Activated gamma-delta T cell treated with Interleukin-2 at 50 U/mL for 16 hours (primary cell): ENCODE measurements around the gene SYS1.
A peak's percentile ranks its signal among the peaks of the same experiment; 100 is the strongest.

Experiments used
- DNase-seq: peaks from one replicate; pipeline ENCODE4 v3.0.0-alpha.2; 2020

Gene SYS1

DNA sequence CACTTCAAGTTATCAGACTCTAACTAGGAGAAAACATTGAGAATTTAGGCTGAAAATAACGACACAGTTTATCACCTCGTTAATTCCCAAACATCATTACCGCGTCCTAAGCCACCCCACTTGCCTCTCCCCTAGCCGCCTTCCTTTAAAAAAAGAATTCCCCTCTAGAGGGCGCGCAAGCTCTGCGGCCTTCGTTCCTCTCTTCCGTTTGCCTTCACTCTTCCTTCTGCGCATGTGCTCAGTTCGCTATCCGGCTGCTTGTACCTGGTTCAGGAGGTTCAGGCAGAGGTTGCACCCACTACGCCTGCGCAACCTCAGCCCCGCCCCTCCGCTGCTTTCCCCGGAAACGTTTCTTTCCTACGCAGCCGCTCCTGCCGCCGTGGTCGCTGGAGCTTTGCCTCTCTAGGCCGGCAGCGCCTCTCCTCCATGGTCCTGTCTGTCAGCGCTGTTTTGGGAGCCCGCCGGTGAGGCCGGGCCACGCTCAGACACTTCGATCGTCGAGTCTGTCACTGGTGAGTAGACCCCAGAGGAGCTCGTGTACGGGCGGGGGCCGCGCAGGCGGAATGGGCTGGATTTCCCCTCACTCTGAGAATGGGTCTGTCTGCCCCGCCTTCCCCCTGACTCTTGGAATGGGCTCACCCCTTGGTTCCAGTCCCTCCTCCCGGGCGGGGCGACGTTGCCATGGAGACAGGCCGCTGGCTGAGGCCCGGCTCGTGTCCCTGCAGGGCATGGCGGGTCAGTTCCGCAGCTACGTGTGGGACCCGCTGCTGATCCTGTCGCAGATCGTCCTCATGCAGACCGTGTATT lies at the start of gene SYS1:
SYS1 (plus strand) TSS at position 353 of the 807 bp plus-strand sequence; CDS start at position 729, 376 bp downstream.
- DNase-seq, result peak; percentile 99

DNA sequence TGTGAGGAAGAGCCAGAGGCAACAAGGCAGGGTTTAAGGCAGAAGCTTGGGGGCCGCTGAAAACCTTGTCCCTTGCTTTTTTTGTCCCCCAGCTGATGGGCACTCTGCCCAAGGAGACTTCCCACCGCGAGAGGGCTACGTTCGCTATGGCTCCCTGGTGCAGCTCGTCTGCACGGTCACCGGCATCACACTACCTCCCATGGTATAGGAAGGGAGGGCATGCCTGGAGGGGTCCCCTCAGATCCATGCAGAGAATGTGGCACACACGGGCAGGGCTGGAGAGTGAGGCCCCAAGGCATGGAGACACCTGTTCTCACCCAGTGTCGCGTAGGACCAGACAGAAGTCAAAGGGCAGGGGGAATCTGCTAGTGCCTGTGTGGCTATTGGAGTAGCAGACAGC lies 49.0 kb upstream of the SYS1 start:
- DNase-seq, result no peak

DNA sequence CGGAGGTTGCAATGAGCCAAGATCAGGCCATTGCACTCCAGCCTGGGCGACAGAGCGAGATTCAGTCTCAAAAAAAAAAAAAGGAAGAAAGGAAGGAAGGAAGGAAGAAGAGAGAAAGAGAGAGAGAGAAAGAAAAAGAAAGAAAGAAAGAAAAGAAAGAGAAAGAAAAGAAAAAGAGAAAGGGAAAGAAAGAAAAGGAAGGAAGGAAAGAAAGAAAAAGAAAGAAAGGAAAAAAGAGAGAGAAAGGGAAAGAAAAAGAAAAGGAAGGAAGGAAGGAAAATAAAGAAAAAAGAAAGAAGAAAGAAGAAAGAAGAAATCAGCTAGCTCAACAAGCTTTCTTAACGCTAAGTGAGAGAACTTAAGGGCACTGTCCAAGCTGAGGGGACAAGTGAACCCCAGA lies 47.3 kb upstream of the SYS1 start:
- DNase-seq, result no peak

DNA sequence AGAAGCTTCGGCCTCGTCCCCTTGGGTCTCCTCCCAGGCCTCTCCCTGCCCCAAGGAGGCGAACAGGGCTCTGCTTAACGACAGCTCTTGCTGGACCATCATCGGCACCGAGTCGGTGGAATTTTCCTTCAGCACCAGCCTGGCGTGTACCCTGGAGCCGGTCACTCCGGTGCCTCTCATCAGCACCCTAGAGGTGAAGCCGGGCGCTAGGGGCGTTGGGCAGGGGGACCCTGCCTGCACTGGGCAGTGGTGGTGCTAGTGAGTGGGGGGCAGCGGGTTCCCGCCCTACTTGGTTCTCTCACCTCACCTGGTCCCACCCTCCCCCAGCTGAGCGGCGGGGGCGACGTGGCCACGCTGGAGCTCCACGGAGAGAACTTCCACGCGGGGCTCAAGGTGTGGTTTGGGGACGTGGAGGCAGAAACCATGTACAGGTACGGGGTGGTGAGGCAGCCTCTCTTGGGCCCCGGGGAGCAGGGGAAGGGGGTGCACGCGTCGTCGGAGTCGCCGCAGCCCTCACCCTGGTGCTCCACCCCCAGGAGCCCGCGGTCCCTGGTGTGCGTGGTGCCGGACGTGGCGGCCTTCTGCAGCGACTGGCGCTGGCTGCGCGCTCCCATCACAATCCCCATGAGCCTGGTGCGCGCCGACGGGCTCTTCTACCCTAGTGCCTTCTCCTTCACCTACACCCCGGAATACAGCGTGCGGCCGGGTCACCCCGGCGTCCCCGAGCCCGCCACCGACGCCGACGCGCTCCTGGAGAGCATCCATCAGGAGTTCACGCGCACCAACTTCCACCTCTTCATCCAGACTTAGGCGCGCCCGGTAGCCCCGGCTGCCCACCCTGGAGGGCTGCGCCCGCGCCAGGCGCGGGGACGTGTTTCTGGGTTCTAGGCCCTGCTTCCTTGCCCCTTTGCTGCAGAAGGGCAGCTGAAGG lies 46.5 kb upstream of the SYS1 start:
- no peak for DNase-seq

DNA sequence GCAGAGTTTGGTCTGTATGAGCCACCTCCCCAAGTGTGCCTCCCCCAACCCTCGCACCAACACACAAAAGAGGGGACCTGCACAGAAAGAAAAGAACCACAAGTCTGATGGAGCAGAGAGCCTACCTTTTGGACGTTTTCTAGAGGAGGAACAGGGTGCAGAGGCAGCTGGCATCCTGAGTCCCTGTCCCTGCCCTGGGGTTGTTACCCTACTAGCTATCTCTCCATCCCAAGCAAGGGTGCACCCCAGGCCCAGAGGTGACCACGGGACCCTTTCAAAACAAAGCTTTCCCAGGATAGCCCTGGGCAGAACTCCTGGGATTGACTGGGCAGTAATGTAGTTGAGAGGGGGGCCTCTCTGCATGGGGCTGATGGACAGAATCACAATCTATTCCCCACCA lies 45.1 kb upstream of the SYS1 start:
- DNase-seq, result no peak

DNA sequence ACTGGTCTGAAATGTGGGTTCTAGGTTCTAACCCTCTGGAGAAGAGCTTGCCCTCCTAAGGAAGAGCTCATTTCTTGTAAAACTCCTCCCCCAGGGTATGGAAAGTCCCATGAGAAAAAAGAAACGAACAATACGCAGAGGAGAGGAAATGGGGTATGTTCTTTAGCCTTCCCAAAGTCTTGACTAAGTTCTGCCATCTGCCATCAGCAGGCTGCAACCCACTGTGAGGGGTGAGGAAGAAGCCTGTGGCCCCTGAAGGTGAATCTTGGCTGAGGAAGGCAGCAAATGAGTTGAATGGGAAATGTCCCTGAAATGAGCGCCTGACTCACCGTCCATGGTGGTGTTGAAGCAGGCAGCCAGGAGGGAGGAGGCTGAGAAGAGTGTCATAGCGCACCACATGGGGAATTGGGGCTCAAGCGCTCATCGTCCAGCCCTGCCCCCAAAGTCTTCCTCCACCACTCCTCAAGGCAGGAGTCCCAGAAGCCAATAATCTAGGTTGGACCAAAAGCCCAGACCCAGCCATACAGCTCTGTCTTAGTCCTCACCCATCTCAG lies 44.5 kb upstream of the SYS1 start:
- no peak for DNase-seq

DNA sequence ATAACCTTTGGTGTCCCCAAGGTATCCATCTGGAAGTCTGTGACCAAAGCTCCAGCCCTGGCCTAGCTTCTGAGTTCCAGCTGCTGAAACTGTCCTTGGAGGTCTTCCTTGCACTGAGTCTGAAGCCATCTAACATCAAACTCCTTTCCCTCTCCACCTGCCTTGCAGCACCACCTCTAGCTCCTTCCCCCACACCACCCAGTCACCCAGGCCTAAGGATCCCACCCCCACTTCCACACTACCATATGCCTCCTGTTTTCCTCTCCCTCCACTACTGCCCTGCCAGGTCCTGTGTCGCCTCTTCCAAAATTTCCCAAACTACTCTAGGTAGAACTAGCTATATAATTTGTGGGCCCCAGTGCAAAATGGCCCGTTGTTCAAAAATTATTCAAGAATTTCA lies 44.0 kb upstream of the SYS1 start:
- no peak for DNase-seq

DNA sequence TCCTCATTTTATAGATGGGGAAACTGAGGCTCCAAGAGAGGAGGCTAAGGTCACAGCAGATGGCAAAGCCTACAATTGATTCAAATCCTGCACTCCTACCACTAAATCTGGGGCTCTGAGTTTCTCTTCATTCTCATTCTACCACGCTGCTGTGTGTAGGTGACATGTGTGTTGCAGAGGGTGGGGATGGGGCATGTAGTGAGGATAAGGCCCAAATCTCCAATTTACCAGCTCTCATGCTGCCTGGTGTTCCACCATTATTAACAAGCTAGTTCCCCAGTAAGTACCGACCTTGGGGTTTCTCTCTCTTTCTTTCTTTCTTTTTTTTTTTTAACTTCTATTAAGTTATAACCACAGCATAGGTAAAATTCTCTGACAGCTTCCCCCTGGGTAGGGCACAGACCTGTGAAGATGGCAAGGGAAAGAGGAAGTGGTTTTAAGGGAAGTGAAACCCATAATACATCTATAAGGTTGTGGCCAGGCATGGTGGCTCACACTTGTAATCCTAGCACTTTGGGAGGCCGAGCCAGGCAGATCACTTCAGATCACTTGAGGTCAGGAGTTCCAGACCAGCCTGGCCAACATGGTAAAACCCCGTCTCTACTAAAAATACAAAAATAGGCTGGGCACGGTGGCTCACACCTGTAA lies 41.9 kb upstream of the SYS1 start:
- DNase-seq, result no peak

DNA sequence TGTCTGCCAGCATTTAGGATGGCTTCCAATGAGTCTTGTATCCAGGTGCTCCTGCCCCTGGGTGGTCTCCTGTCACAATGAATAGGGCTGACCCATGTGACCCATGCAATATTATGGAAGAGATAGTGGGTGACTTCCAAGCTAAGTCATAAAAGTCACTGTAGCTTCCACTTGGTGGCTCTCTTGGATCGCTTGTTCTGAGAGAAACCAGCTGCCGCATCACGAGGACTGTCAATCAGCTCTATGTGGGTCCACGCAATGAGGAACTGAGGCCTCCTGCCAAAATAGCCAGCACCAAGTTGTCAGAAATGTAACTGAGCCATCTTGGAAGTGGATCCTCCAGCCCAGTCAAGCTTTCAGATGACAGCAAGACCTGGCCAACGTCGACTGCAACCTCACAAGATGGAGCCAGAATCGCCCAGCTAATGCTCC lies 40.0 kb upstream of the SYS1 start:
- no peak for DNase-seq

DNA sequence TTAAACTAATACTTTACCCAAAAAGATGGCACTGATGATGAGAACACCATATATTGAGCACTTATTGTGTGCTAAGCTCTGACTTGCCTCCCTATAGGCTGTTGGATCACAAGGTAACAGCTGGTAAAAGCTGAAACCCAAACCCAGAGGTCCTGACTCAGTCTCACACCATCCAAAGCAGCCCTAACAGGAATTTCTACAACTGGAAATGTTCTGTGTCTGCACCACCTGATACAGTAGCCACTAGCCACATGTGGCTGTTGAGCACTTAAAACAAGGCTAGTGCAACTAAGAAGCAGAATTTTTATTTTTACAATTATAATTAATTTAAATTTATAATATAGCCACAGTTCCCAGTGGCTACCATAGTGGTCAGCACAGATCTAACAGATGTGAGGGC lies 39.2 kb upstream of the SYS1 start:
- no peak for DNase-seq

DNA sequence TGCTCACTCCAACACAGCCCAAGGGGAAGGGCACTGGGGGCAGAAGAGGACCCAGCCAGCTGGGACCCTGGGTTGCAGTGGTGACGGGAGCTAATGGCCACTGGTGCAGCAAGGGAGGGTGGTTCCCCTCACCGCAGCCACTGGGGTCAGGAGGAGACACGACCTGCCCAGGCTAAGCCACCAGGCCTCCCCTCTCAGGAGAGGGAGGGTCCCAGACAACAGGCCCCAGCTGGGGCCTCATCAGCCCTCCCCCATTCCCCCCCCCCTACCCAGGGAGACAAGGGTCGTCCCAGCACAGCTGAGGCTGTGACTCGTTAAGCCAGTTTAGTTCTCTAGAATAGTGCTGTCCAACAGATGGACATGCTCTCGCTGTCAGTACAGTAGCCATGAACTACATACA lies 37.6 kb upstream of the SYS1 start:
- no peak for DNase-seq

DNA sequence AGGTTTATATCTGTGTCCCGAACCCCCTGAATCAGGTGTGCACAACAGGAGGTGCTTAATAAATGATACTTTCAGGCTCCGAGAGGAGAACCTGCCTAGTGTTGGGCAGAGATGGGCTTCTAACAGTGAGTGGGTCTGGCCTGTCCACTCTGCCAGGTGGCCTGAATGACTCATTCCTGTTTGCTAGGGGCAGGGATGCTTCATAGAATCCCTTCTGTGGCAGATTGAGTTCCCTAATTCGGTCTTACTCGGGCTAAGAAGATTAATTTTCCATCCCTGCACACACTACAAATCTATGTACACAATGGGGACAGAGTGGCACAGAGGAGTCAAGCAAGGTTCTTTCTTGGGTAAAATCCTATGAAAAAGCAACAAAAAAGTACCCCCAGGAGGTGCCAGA lies 34.5 kb upstream of the SYS1 start:
- DNase-seq, result no peak

DNA sequence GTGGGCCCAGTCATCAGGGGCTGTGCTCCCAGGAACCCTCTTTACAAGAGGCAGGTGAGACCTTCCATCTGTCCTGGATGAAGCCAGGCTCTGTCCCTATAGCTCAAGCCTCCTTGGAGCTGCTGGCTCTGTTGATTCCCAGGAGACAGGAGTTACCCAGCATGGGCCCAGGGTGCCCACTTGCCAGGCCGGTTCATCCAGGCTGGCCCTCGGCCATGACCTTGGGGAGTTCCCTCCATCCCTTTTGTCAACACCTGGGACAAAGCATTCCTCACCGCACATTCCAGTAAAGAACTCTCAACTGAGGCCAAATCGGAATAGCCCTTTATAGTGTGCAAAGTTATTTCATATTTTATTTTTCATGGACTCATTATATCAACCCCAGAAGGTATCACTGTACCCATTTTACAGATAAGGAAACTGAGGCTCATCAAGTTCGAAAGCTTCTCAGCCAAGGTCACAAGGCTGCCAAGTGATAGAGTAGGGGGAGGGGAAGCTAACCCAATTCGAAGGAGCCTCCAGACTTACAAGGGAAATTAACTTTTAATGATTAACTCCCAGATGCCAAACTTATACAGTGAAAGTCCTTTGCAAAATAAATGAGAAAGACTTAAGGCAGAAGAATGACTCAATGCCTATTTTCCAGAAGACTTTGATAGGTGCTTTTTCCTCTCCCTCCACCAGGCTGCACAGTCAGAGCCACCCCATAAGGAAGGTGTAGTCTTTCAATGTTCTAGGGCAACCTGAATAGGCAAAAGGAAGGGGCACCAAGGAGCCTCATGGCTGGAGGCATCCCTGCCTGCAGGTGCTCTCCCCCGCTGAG lies 33.2 kb upstream of the SYS1 start:
- DNase-seq, result no peak

DNA sequence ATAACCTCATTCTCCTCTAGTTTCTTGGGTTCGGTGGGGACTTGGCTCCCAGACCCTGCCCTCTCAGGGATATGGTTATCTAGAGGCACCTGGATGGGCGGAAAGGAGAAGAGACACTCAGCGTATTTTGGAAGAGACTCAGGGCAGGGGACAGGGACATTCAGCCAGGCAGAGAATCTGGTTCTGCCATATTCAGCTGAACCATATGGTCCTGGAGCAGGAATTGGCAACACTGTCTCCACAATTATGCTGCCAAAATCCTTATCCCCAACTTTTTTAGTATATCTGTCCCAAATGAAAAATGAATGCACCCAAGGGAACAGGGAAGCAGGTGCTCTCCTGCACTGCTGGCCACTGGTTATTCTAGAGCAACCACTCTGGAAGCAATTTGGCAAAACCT lies 32.5 kb upstream of the SYS1 start:
- DNase-seq, result no peak

DNA sequence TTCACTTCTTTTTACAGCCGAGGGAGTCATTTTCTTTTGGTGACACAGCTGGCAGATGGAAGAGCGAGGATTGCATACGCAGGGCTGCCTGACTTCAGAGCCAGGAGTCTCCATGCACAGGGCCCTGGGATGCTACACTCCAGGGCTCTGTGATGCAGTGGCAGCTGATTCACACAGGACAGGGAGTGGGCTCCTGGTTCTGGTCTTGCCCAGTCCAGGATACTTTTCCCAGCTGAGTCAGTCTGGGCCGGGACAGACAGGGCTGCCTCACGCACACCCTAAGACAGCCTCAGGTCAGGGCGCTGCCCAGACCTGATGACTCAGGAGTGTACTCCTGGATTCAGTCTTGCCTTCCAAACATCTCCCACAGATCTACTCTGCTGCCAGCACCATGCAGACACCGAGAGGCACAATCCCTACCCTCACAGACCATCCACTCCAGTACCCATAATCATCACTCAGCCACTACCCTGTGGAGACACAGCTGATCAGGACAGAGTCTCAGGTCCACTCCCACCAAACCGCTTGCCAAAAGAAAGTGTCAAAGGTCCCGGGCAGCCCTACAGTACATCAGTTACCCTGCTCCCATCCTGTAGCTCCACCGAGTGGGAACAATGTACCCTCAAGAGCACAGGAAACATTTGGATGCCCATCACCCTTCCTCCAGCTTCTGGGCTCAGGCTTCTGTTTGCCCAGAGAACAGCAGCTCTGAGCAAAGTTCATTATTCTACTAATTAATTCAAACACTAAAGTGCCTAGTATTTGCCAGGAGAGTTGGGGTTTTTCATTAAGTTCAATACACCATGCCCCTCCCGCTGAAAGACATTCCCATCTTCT lies 26.2 kb upstream of the SYS1 start:
- DNase-seq, result no peak

DNA sequence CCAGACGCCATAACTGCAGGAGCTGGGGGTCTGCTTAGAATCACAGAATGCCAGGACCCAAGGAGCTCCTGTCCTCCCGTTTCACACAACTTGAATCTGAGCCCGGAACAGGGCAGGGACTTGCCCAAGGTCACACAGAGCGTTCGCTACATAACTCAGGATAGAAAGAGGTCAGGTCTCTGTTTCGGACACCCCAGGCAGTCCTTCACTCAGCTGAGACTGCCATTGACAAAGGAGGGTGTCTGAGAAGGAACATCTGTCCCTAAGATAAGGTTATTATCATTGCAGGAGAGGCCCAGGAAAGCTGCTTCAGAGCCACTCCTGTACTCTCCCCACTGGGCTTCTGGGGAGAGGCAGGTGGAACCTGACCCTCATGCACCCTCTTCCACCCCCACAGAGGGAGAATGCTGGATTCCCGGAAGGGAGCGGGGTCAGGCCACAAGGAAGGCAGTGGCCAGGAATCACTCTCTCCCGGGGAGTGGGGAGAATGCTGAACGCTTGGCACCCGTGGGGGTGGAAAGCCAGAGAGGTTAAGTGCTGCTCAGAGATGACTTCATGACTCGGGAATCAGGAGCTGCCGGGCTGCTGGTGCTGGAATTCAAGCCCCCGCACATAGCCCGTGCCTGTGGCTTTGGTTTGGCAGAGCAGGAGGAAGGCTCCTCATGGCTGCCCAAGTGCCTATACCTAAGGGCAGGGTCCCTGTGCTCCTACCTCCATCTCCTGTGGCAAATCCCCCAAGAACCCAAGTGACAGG lies 25.4 kb upstream of the SYS1 start:
- no peak for DNase-seq

DNA sequence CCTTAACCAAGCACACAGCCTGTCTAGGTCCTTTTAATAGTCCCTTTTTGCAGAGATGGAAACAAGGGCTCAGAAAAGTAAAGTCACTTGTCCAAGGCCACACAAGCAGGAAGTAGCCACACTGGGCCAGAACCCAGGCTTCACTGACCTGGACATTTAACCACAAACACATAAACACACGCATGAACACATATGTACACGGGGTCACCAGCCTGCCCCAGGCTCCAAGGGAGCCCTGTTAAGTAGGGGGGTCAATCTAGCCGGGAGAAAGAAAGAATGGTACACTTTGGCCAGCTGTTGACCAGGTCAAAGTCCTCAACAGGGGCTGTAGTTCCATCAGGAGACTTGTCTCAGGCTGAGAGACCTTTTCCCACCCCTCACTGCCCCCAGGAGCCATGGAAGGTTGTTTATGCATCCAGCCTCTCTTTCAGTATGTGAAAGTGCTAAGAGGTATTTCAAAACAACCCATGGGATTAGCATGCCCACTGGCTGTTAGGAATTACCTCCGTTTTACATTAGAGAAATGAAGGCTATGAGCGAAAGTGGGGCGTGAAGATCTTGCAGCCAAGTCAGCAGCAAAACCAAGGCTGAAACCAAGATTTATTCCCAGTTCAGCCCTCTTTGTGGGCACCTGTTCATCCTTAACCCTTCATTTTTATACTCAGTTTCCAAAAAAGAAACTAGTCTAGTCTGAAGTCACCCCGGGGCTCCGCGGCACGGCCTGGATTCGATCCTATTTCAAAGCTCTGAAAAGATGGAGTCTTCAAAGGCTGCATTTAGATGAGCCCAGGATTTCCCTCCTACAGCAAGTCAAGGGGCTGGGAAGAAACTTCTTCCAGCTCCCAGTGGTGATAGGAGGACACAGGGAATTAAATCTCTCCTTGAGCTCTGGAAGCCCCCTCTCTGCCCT lies 24.6 kb upstream of the SYS1 start:
- no peak for DNase-seq

DNA sequence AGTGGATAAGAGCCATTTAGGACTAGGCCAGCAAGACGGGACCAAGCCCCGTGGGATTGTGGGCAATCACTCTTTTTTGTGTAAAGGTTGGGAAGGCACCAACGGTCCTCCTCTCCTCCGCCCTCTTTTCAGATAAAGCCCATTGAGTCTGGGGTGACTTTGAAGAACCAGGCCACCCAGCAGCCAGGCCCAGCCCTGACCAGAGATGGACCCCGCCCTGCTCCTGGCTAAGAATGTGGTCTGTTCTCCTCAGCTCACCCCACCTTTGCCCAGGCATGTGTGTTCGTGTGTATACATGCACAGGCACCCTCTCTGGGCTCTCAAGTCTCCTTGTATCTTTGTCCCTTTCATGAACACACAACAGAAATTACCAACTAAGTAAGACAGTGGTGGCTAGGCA lies 23.9 kb upstream of the SYS1 start:
- no peak for DNase-seq

DNA sequence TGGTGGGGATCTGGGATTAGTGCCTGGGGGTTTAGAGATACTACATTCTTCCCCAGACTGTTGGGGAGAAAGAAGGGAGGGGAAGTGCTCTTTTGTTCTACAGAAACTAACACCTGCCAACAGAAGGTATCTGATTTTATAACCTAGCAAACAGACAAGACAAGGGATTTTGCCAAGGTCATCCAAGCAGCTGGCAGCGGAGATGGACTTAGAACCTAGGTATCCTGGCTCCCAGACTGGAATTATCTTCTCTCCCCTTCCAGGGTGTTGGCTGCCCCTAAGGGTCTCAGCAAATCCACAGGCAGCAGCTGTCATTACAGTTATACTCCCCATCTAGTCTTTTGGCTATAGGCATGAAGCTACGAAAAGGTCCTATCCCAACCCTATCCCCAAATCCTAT lies 23.2 kb upstream of the SYS1 start:
- DNase-seq, result no peak
